Endothelial cell of umbilical vein (primary cell): Measurements from ENCODE around the gene IFRD2.

Experiments
- EZH2 ChIP-seq: IDR thresholded peaks from 2 replicates; pipeline ENCODE4 v1.6.1; 2012; ENCODE audit warnings: borderline replicate concordance, low read depth, mild to moderate bottlenecking, moderate library complexity, low read length, inconsistent platforms; ENCODE audit not compliant: severe bottlenecking
- MYC ChIP-seq: IDR thresholded peaks from one replicate; pipeline ENCODE4 v1.6.1; 2011; ENCODE audit warnings: mild to moderate bottlenecking, low read depth, low read length
- POLR2A ChIP-seq: IDR thresholded peaks from 2 replicates; pipeline ENCODE4 v1.6.1; 2012; ENCODE audit warnings: low read depth, mild to moderate bottlenecking, control low read depth, low read length
- POLR2AphosphoS5 ChIP-seq: IDR thresholded peaks from 2 replicates; pipeline ENCODE4 v1.6.1; 2012; ENCODE audit warnings: low read depth, mild to moderate bottlenecking, control low read depth, low read length, moderate library complexity; ENCODE audit not compliant: insufficient read depth
- TF ChIP-seq, protein P1 (sequence below), 2 donors: IDR thresholded peaks; 1 replicate in 1 of 2; 2 replicates in 1 of 2; pipeline ENCODE4 v1.5.1; 2011; ENCODE audit warnings: low read length in 2 of 2, mild to moderate bottlenecking in 2 of 2, moderate library complexity in 2 of 2, control low read depth in 1 of 2, inconsistent platforms in 1 of 2, low read depth in 1 of 2; ENCODE audit not compliant: insufficient read depth in 1 of 2; ENCODE audit errors: extremely low read depth in 1 of 2

DNA sequence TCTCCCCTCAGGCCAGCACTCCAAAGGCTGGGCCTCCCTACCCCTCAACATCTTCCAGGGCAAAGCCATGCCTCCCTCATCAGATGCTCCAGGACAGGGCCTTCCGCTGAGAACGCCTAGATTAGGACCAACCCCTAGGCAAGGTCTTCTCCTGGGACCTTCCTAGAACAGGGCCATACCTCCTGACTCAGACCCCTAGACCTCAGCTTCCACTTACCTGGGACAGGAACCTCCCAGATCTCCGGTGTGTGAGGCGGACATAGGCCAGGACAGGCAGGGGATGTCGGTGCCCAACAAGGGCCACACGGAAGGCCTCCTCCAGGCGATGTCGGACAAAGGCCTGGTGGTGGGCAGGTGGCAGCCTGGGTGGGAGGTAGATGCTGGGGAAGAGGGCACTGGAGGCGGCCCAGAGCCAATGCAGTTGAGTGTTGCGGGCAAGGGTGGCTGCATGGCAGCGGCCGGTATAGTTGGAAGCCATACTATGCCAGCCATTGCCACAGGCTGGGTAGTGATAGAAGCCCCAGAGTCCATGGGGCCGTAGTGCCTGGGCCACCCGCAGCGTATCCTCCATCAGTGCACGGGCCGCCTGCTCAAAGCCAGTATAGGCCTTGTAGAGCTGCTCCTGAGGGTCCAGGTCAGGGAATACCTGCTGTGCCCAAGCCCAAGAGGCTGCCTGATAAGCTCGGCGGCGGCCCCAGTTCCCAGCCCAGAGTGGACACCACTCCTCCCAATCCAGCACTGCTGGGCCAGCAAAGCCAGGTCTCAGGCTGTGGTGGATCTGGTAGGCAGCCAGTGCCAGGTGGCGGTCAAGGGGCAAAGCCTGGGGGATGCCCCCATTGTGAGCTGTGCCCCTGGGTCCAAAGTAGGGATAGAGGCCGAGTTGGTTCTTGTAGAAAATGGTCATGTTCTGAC, 2.5 kb upstream of the IFRD2 start:
- TF ChIP-seq, protein P1, sequence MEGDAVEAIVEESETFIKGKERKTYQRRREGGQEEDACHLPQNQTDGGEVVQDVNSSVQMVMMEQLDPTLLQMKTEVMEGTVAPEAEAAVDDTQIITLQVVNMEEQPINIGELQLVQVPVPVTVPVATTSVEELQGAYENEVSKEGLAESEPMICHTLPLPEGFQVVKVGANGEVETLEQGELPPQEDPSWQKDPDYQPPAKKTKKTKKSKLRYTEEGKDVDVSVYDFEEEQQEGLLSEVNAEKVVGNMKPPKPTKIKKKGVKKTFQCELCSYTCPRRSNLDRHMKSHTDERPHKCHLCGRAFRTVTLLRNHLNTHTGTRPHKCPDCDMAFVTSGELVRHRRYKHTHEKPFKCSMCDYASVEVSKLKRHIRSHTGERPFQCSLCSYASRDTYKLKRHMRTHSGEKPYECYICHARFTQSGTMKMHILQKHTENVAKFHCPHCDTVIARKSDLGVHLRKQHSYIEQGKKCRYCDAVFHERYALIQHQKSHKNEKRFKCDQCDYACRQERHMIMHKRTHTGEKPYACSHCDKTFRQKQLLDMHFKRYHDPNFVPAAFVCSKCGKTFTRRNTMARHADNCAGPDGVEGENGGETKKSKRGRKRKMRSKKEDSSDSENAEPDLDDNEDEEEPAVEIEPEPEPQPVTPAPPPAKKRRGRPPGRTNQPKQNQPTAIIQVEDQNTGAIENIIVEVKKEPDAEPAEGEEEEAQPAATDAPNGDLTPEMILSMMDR (IDR thresholded peaks at IDR 0.05; ENCODE audit: extremely low read depth in 1 of 2, insufficient read depth in 1 of 2, low read depth in 1 of 2, low read length in 2 of 2), result no peak
- TF ChIP-seq POLR2A (no peak), EZH2 (no peak), POLR2AphosphoS5 (no peak), MYC (no peak)
